ENCODE measurements around the gene STK24. TPM values are rescaled to one million over a fixed set of nuclear protein-coding genes. Genes with fewer than 3 reads are reported as not detected.

STK24 gene
- total RNA-seq, 4 donors from 2014 or later = 49.8 to 68.9 (median 57.0) TPM

DNA sequence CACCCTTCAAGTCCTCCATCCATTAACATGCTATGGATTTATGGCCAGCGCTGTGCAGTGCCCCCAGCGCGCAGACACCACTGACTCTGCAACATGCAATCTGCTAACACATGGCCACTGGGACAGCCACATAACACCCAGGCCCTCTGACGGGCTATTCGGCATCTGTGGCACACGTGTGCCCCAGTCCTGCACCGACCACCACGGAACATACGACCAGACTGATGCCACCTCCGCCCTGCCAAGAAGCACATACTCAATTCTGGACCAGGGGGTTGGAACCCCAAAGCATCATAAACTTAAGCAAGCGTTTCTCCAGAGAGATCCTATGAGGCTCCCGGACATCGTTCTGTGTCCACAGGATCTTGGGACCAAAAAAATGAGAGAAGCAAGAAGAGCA is 9.8 kb downstream of the STK24 start:
- no peaks in the 10 kb centered on the region for H3K36me3 ChIP-seq
- DNase-seq (ENCODE audit: low spot score in 2 of 2) = no peak
- no peaks in the 10 kb centered on the region for H3K9me3 ChIP-seq
- no peak overlapping the region for H3K4me3 ChIP-seq
- 95% methylated on average over 13 of the region's 13 CpGs for WGBS, 2 donors
- H3K27ac ChIP-seq = no peak overlapping the region
- H3K27me3 ChIP-seq = no peaks in the 10 kb centered on the region
- no peak for TF ChIP-seq EP300 (IDR thresholded peaks at IDR 0.05)
- TF ChIP-seq, protein P1, sequence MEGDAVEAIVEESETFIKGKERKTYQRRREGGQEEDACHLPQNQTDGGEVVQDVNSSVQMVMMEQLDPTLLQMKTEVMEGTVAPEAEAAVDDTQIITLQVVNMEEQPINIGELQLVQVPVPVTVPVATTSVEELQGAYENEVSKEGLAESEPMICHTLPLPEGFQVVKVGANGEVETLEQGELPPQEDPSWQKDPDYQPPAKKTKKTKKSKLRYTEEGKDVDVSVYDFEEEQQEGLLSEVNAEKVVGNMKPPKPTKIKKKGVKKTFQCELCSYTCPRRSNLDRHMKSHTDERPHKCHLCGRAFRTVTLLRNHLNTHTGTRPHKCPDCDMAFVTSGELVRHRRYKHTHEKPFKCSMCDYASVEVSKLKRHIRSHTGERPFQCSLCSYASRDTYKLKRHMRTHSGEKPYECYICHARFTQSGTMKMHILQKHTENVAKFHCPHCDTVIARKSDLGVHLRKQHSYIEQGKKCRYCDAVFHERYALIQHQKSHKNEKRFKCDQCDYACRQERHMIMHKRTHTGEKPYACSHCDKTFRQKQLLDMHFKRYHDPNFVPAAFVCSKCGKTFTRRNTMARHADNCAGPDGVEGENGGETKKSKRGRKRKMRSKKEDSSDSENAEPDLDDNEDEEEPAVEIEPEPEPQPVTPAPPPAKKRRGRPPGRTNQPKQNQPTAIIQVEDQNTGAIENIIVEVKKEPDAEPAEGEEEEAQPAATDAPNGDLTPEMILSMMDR (IDR thresholded peaks at IDR 0.05) = no peak
- no peak for TF ChIP-seq POLR2A (IDR thresholded peaks at IDR 0.05)
- H3K4me1 ChIP-seq = peaks cover 0 to 75% (median 58%) of the 10 kb centered on the region in 4 donors

DNA sequence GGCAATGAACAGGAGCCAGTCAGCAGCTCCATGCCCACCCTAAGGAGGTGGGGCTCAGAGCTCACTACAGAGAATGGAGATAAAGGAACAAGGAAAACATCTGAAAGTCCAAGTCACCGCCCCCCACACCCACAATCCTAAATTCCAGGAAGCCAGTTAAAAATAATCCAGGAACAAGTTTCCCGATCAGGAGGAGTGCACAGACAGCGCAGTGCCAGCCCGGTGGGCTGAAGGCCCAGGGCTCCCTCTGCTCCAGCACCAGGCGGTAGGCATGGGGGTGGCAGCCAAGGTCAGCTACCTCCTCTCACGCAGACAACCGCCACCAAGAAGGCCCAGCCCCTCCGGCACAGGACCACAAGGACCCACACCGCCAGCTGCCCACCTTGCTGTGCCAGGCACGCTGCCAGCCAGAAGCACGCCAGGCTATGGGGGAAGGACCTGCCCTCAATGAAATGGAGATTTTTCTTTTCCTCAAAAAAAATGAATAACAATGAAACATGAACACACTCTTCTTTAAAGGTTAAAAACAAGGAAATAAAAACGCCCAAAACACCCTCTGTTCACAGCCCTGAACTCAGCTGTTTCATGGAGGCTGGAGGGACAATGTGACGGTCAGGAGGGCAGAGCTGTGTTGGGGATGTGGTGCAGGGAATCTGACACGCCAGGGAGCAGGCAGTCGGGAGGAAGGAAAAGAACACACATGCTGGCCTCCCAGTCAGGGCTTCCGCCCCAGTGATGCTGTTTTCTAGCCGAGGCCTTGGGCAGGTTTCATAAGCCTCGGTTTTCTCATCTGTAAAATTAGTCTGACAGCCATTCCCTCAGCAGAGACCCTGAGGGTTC is 11.0 kb downstream of the STK24 start:
- Histone ChIP-seq H3K4me1 (peaks cover 0 to 65% (median 50%) of the 10 kb centered on the region in 4 donors), H3K27ac (peak overlapping the region; percentile 3 to 68 (median 58)), H3K4me3 (no peak overlapping the region), H3K9me3 (no peaks in the 10 kb centered on the region), H3K36me3 (no peaks in the 10 kb centered on the region), H3K27me3 (no peaks in the 10 kb centered on the region)
- 46 to 48% methylated on average over 18 of the region's 18 CpGs for WGBS, 2 donors
- TF ChIP-seq, protein P1 (IDR thresholded peaks at IDR 0.05) = no peak
- no peak for TF ChIP-seq EP300 (IDR thresholded peaks at IDR 0.05)
- DNase-seq (ENCODE audit: low spot score in 2 of 2) = no peak

DNA sequence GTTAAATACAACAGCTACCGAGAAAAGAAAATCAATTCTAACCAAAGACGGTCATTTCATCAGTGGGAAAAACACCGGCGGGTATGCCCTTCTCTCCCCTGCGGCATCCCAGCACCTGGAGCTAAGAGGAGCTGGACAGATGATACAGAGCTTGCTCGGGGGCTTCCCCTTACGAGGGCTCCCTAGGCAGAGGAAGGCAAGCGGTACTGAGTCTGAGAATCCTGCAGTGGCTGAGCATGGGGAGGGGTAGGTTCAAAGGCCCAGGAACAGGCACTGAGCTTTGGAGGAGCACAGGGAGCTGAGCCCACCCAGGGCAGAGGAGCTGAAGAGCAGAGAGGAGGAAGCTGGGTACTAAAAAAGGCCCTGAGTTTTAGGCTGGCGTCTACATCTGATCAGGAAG is 12.7 kb downstream of the STK24 start:
- Histone ChIP-seq H3K4me3 (no peak overlapping the region), H3K27me3 (no peaks in the 10 kb centered on the region), H3K27ac (no peak overlapping the region), H3K36me3 (no peaks in the 10 kb centered on the region), H3K9me3 (no peaks in the 10 kb centered on the region), H3K4me1 (peaks cover 0 to 70% (median 46%) of the 10 kb centered on the region in 4 donors)
- WGBS, 2 donors = 82 to 87% methylated on average over 9 of the region's 9 CpGs
- no peak for TF ChIP-seq POLR2A (IDR thresholded peaks at IDR 0.05)
- TF ChIP-seq, protein P1 (IDR thresholded peaks at IDR 0.05) = no peak
- TF ChIP-seq EP300 (IDR thresholded peaks at IDR 0.05) = no peak
- DNase-seq (ENCODE audit: low spot score in 2 of 2) = no peak

DNA sequence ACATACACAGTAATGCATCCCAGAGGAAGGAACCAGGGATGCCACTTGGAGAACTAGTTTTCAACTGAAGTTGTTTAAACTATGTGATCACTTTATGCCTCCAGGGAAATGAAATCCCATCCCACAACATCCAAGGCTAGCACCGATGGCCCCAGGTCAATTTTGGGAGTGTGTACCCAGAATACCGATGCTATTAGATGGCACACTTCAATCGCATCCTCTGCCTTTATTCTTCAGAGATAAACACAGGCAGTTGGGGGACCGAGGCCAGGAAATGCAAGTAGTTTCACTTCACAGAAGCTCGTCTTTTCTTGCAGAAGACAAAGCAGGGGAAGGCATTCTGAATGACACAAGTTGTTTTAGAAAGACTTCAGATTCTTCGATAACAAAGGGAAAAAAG is 13.8 kb downstream of the STK24 start:
- 41 to 53% methylated on average over 6 of the region's 6 CpGs for WGBS, 2 donors
- TF ChIP-seq, protein P1 (IDR thresholded peaks at IDR 0.05) = no peak
- TF ChIP-seq EP300 (IDR thresholded peaks at IDR 0.05) (no peak), POLR2A (IDR thresholded peaks at IDR 0.05) (no peak)
- Histone ChIP-seq H3K27ac (no peak overlapping the region), H3K27me3 (no peaks in the 10 kb centered on the region), H3K4me3 (no peak overlapping the region), H3K36me3 (no peaks in the 10 kb centered on the region), H3K9me3 (no peaks in the 10 kb centered on the region), H3K4me1 (peaks cover 0 to 76% (median 50%) of the 10 kb centered on the region in 4 donors)
- DNase-seq (ENCODE audit: low spot score in 2 of 2) = no peak

DNA sequence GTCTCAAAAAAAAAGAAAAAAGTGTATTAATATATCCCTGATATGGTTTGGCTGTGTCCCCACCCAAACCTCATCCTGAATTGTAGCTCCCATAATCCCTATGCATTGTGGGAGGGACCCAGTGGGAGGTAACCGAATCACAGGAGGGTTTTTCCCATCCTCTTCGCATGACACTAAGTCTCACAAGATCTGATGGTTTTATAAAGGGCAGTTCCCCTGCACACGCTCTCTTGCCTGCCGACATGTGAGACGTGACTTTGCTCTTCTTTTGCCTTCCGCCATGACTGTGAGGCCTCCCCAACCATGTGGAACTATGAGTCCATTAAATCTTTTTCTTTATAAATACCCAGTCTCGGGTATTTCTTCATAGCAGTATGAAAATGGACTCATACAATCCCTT is 17.7 kb downstream of the STK24 start:
- H3K27ac ChIP-seq = no peak overlapping the region
- peaks cover 0 to 71% (median 34%) of the 10 kb centered on the region in 4 donors for H3K4me1 ChIP-seq
- 94 to 96% methylated on average over 7 of the region's 7 CpGs for WGBS, 2 donors
- DNase-seq (ENCODE audit: low spot score in 2 of 2) = no peak
- TF ChIP-seq EP300 (IDR thresholded peaks at IDR 0.05) = no peak
- TF ChIP-seq, protein P1 (IDR thresholded peaks at IDR 0.05) = no peak
- TF ChIP-seq POLR2A (IDR thresholded peaks at IDR 0.05) = no peak
- no peaks in the 10 kb centered on the region for H3K27me3 ChIP-seq
- no peaks in the 10 kb centered on the region for H3K36me3 ChIP-seq
- no peak overlapping the region for H3K4me3 ChIP-seq
- H3K9me3 ChIP-seq = no peaks in the 10 kb centered on the region

Data from tibial nerve (tissue), 4 donors.